CD4-positive, alpha-beta T cell (primary cell): ENCODE results near the gene LRIG1. TPM values are rescaled to one million over a fixed set of nuclear protein-coding genes. Genes with fewer than 3 reads are reported as not detected.

Source experiments
- ATAC-seq: fragments of 200-7000 bp; cut with Tn5 transposase; one replicate; pipeline ENCODE4 v1.10.0; 2022; ENCODE audit warnings: mild to moderate bottlenecking; ENCODE audit not compliant: poor library complexity
- CTCF ChIA-PET: fragments of 350-600 bp; sonication (Branson Sonifier 250); formaldehyde crosslinking; loops from one replicate; lab custom pipeline; 2021; ENCODE audit warnings: antibody characterized with exemption, inconsistent platforms; lab: Charles Lee
- POLR2A ChIA-PET: fragments of 350-600 bp; sonication (Branson Sonifier 250); formaldehyde crosslinking; loops from one replicate; lab custom pipeline; 2021; ENCODE audit warnings: antibody characterized with exemption, inconsistent platforms; lab: Charles Lee
- DNase-seq, 14 experiments: peaks; one replicate each; pipeline ENCODE4 v3.0.0-alpha.2; 2013 to 2020; ENCODE audit warnings: mixed read lengths in 2 of 14
- H3K27ac ChIP-seq, 2 donors: one replicate each; pipeline versions ENCODE4 v1.5.1 to v1.7.0; 2013; ENCODE audit warnings: low read length in 2 of 2, low read depth in 1 of 2, mild to moderate bottlenecking in 1 of 2
- H3K27me3 ChIP-seq, 2 experiments: 1 replicate in 1 of 2; 2 replicates in 1 of 2; pipeline versions ENCODE4 v1.6.1 to v1.7.0; 2013; ENCODE audit warnings: low read length in 2 of 2, control low read depth in 1 of 2, mild to moderate bottlenecking in 1 of 2, moderate library complexity in 1 of 2; ENCODE audit not compliant: insufficient read depth in 2 of 2, control insufficient read depth in 1 of 2
- H3K36me3 ChIP-seq: one replicate; pipeline ENCODE4 v1.6.1; 2013; ENCODE audit warnings: low read length, control low read depth; ENCODE audit not compliant: insufficient read depth
- H3K4me1 ChIP-seq: one replicate; pipeline ENCODE4 v1.6.1; 2013; ENCODE audit warnings: low read length, control low read depth; ENCODE audit not compliant: insufficient read depth
- H3K4me3 ChIP-seq: one replicate; pipeline ENCODE4 v1.5.1; 2013; ENCODE audit warnings: mild to moderate bottlenecking, low read length, moderate library complexity
- H3K9me3 ChIP-seq, 2 experiments: 1 replicate in 1 of 2; 2 replicates in 1 of 2; pipeline versions ENCODE4 v1.6.1 to v1.7.0; 2013; ENCODE audit warnings: low read length in 2 of 2, mild to moderate bottlenecking in 2 of 2, control low read depth in 1 of 2, moderate library complexity in 1 of 2; ENCODE audit not compliant: control insufficient read depth in 1 of 2, insufficient read depth in 1 of 2
- H3K27ac Mint-ChIP-seq: one replicate; pipeline ENCODE4 v1.8.0; 2020; ENCODE audit warnings: mixed read lengths
- H3K27me3 Mint-ChIP-seq: one replicate; pipeline ENCODE4 v1.8.0; 2021; ENCODE audit warnings: mixed read lengths
- H3K36me3 Mint-ChIP-seq: one replicate; pipeline ENCODE4 v1.8.0; 2021; ENCODE audit warnings: low read depth, mixed read lengths
- H3K4me1 Mint-ChIP-seq: one replicate; pipeline ENCODE4 v1.8.0; 2021; ENCODE audit warnings: low read depth, mixed read lengths
- H3K4me3 Mint-ChIP-seq: one replicate; pipeline ENCODE4 v1.8.0; 2020; ENCODE audit warnings: mild to moderate bottlenecking, mixed read lengths
- H3K9me3 Mint-ChIP-seq: one replicate; pipeline ENCODE4 v1.8.0; 2020; ENCODE audit warnings: mixed read lengths
- CTCF ChIP-seq: fragments of 200-600 bp; IDR thresholded peaks from one replicate; pipeline ENCODE4 v1.8.0; 2022; ENCODE audit warnings: antibody characterized with exemption, mild to moderate bottlenecking
- intact Hi-C, 2 experiments: fragments of 100-400 bp; cut with DNase I in 1 of 2; cut with micrococcal nuclease in 1 of 2; formaldehyde crosslinking; loops; one replicate each; pipeline versions ENCODE4 v1.15.1 to v1.9.0; 2023 to 2025; cut with DNase I, micrococcal nuclease
- total RNA-seq, 174 experiments: library from RNA in 2 of 174; stranded (reverse) in 2 of 174; gene quantifications; one replicate each; pipeline ENCODE4 v1.2.3 and lab custom pipeline; 2021 to 2026

LRIG1 gene
- total RNA-seq, 2 experiments from 2014 or later = 30.1 to 33.1 TPM

GRCh38 chr3:66437341-66437929 is 63.4 kb downstream of the LRIG1 start:
- H3K9me3 ChIP-seq = no peaks in the 10 kb centered on the region
- no peaks in the 10 kb centered on the region for H3K27me3 ChIP-seq
- no peak overlapping the region for H3K4me3 ChIP-seq
- DNase-seq (no peak), ATAC-seq (no peak)
- intact Hi-C loops = no loop called here
- no peak for TF ChIP-seq CTCF
- H3K36me3 ChIP-seq = peaks cover 13% of the 10 kb centered on the region
- H3K36me3 Mint-ChIP-seq = peaks cover 13% of the 10 kb centered on the region
- CTCF ChIA-PET = no interaction called here
- no peak overlapping the region for H3K4me3 Mint-ChIP-seq
- POLR2A ChIA-PET = interaction anchor here (0.8 kb wide), 1 partner anchor 133 kb away, joined by 3 read pairs; no protein-coding TSS in a partner anchor
- H3K4me1 Mint-ChIP-seq = peaks cover 58% of the 10 kb centered on the region
- H3K4me1 ChIP-seq = peaks cover 28% of the 10 kb centered on the region
- no peak overlapping the region for H3K27ac ChIP-seq
- no peak overlapping the region for H3K27ac Mint-ChIP-seq
- no peaks in the 10 kb centered on the region for H3K9me3 Mint-ChIP-seq
- no peaks in the 10 kb centered on the region for H3K27me3 Mint-ChIP-seq

- intact Hi-C loops = no loop called here
- no peak overlapping the region for H3K27ac Mint-ChIP-seq
- Histone ChIP-seq H3K27me3 (no peaks in the 10 kb centered on the region), H3K4me3 (no peak overlapping the region), H3K36me3 (peaks cover 12% of the 10 kb centered on the region), H3K9me3 (no peaks in the 10 kb centered on the region), H3K27ac (no peak overlapping the region), H3K4me1 (peaks cover 22% of the 10 kb centered on the region)
- ATAC-seq (no peak), DNase-seq (no peak)
- peaks cover 49% of the 10 kb centered on the region for H3K4me1 Mint-ChIP-seq
- H3K9me3 Mint-ChIP-seq = no peaks in the 10 kb centered on the region
- ChIA-PET CTCF (no interaction called here), POLR2A (no interaction called here)
- no peak overlapping the region for H3K4me3 Mint-ChIP-seq
- TF ChIP-seq CTCF = no peak
- peaks cover 11% of the 10 kb centered on the region for H3K36me3 Mint-ChIP-seq
- H3K27me3 Mint-ChIP-seq = no peaks in the 10 kb centered on the region
Measured at GRCh38 chr3:66435989-66436388, 64.8 kb downstream of the LRIG1 start.

GRCh38 chr3:66434726-66435125 is 66.1 kb downstream of the LRIG1 start:
- Mint-ChIP-seq H3K36me3 (peaks cover 16% of the 10 kb centered on the region), H3K27me3 (no peaks in the 10 kb centered on the region), H3K27ac (no peak overlapping the region), H3K4me1 (peaks cover 44% of the 10 kb centered on the region), H3K4me3 (no peak overlapping the region), H3K9me3 (no peaks in the 10 kb centered on the region)
- no peak for TF ChIP-seq CTCF
- ChIA-PET POLR2A (no interaction called here), CTCF (no interaction called here)
- no peak for ATAC-seq
- H3K9me3 ChIP-seq = no peaks in the 10 kb centered on the region
- no peak overlapping the region for H3K27ac ChIP-seq
- peaks cover 18% of the 10 kb centered on the region for H3K4me1 ChIP-seq
- intact Hi-C loops = no loop called here
- no peaks in the 10 kb centered on the region for H3K27me3 ChIP-seq
- H3K36me3 ChIP-seq = peaks cover 12% of the 10 kb centered on the region
- DNase-seq = no peak
- H3K4me3 ChIP-seq = no peak overlapping the region
